Uterus (tissue), 2 donors: Measurements from ENCODE around the gene ORM1.

Experiments
- CTCF ChIP-seq, 4 experiments: fragments of 200-600 bp in 2 of 4; fragments of 450-650 bp in 2 of 4; sonication (generic) in 2 of 4; IDR thresholded peaks; one replicate each; pipeline ENCODE4 v1.5.1; 2016 to 2019; ENCODE audit warnings: antibody characterized with exemption in 4 of 4, mild to moderate bottlenecking in 2 of 4, moderate library complexity in 1 of 4
- POLR2A ChIP-seq, 2 donors: fragments of 450-650 bp; IDR thresholded peaks; one replicate each; pipeline ENCODE4 v1.6.1; 2016; ENCODE audit warnings: antibody characterized with exemption in 2 of 2, mild to moderate bottlenecking in 1 of 2, moderate library complexity in 1 of 2

- no peak for TF ChIP-seq POLR2A (IDR thresholded peaks at IDR 0.05)
- no peak for TF ChIP-seq CTCF (IDR thresholded peaks at IDR 0.05)
These were observed 48.5 kb downstream of the ORM1 start for GRCh38 chr9:114371343-114371944.
